ENCODE data around the gene MAOA. TPM values are rescaled to one million over a fixed set of nuclear protein-coding genes. Genes with fewer than 3 reads are reported as not detected.

The MAOA gene
- total RNA-seq, 1 experiment from 2014 or later = 1.8 TPM

DNA sequence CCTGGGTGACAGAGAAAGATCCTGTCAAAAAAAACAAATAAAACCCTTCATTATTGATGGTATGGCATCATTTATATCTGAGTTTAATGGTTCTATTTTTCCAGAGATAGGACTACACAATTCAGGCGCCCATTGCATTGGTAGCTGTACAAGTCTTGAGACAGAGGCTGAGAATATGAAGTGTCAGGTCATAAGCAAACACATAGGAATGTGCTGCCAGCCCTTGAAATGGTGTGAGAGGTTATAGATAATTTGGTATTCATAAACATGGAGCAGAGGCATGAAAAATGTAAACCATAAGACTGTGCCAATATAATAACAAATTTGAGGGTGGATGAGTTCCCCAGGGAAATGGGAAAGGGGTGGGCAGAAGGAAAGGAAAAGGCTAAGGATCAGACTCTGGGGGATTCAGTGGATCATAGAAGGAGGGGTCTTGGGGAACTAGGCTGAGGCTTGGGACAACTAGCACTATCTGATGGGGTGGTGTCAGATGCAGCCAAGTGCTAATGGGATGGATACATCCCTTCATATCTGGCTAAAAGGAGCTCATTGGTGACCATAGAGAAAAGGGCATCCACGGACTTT, 50.8 kb downstream of the MAOA start:
- no peaks in the 10 kb centered on the region for H3K27me3 Mint-ChIP-seq (ENCODE audit: unreplicated experiment)
- CTCF ChIA-PET = interaction anchor here (0.6 kb wide), 1 partner anchor 88 kb away, joined by 4 read pairs; no protein-coding TSS in a partner anchor
- no TSS peak for BruUV-seq (replicated peaks)
- peaks cover 19% of the 10 kb centered on the region for H3K4me1 Mint-ChIP-seq (ENCODE audit: low read depth, unreplicated experiment)
- no peak for DNase-seq
- no peak overlapping the region for H3K27ac Mint-ChIP-seq (ENCODE audit: unreplicated experiment)
- H3K9me3 Mint-ChIP-seq (ENCODE audit: low read depth, unreplicated experiment) = no peaks in the 10 kb centered on the region
- no peak overlapping the region for H3K4me3 Mint-ChIP-seq (ENCODE audit: low read depth, unreplicated experiment)
- TF ChIP-seq, protein P1, sequence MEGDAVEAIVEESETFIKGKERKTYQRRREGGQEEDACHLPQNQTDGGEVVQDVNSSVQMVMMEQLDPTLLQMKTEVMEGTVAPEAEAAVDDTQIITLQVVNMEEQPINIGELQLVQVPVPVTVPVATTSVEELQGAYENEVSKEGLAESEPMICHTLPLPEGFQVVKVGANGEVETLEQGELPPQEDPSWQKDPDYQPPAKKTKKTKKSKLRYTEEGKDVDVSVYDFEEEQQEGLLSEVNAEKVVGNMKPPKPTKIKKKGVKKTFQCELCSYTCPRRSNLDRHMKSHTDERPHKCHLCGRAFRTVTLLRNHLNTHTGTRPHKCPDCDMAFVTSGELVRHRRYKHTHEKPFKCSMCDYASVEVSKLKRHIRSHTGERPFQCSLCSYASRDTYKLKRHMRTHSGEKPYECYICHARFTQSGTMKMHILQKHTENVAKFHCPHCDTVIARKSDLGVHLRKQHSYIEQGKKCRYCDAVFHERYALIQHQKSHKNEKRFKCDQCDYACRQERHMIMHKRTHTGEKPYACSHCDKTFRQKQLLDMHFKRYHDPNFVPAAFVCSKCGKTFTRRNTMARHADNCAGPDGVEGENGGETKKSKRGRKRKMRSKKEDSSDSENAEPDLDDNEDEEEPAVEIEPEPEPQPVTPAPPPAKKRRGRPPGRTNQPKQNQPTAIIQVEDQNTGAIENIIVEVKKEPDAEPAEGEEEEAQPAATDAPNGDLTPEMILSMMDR (IDR thresholded peaks at IDR 0.05; ENCODE audit: unreplicated experiment) = no peak
- intact Hi-C loops (cut with micrococcal nuclease; ENCODE audit: unreplicated experiment) = no loop called here
- H3K36me3 Mint-ChIP-seq (ENCODE audit: insufficient read depth, unreplicated experiment) = no peaks in the 10 kb centered on the region

DNA sequence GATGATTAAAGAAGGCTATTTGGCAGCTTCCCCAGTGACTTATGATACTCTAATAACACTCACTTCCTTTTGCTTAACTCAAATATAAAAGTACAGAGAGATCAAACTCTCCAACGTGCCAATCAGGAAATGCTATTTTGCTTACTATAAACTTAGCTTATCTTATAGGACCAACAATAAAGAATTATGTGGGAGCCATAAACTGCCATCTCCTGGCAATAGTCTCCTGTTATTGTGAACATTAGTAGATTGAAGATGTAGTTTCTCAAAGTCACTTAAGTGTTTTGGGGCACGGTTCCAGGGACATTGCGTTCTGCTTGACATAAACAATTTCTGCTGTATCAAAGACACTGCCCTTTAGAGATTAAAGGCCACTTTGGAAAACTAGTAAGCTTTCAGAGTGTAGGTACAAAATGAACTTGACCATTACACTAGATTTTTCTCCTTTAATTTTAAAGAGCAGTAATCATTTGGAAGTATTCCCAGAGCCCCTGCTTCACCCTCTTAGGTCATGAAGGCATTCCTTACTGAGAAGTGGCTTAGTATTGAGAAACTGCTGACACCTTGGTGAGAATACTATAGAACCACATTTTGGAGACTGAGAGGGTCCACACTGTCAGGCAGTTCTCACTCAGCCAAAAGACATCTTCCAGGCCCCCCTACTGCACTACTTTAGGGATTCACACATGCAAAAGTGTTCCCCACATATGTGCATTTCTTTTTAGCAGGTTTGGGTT, 51.9 kb downstream of the MAOA start:
- DNase-seq = no peak
- Mint-ChIP-seq H3K4me3 (ENCODE audit: low read depth, unreplicated experiment) (no peak overlapping the region), H3K4me1 (ENCODE audit: low read depth, unreplicated experiment) (peaks cover 7% of the 10 kb centered on the region), H3K36me3 (ENCODE audit: insufficient read depth, unreplicated experiment) (no peaks in the 10 kb centered on the region), H3K27me3 (ENCODE audit: unreplicated experiment) (no peaks in the 10 kb centered on the region), H3K9me3 (ENCODE audit: low read depth, unreplicated experiment) (no peaks in the 10 kb centered on the region), H3K27ac (ENCODE audit: unreplicated experiment) (no peak overlapping the region)
- BruUV-seq (replicated peaks) = no TSS peak
- CTCF ChIA-PET = interaction anchor here (0.6 kb wide), 1 partner anchor 89 kb away, joined by 4 read pairs; no protein-coding TSS in a partner anchor
- TF ChIP-seq, protein P1 (IDR thresholded peaks at IDR 0.05; ENCODE audit: unreplicated experiment) = no peak
- intact Hi-C loops (cut with micrococcal nuclease; ENCODE audit: unreplicated experiment) = no loop called here

DNA sequence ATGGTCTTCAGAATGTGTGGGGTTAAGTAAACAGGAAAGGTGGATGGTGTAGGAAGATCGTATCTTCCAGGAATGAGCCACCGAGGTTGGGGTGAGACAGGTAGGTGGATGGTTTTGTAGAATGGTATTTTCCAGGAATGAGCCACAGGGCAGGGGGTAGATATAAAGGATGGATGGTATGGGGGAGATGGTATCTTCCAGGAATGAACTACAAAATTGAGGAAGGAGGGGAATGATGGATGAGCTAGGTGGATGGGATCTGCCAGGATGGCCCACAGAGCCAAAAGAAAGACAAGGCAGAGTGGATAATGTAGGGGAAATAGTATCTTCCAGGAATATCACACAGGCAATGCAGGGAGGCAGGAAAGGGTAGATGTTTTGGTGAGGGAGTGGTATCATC, 60.0 kb downstream of the MAOA start:
- intact Hi-C loops (cut with micrococcal nuclease; ENCODE audit: unreplicated experiment) = no loop called here
- H3K27ac Mint-ChIP-seq (ENCODE audit: unreplicated experiment) = no peak overlapping the region
- H3K4me1 Mint-ChIP-seq (ENCODE audit: low read depth, unreplicated experiment) = no peaks in the 10 kb centered on the region
- H3K9me3 Mint-ChIP-seq (ENCODE audit: low read depth, unreplicated experiment) = no peaks in the 10 kb centered on the region
- no peaks in the 10 kb centered on the region for H3K36me3 Mint-ChIP-seq (ENCODE audit: insufficient read depth, unreplicated experiment)
- DNase-seq = no peak
- TF ChIP-seq, protein P1 (IDR thresholded peaks at IDR 0.05; ENCODE audit: unreplicated experiment) = no peak
- H3K4me3 Mint-ChIP-seq (ENCODE audit: low read depth, unreplicated experiment) = no peak overlapping the region
- no TSS peak for BruUV-seq (replicated peaks)
- CTCF ChIA-PET = no interaction called here
- H3K27me3 Mint-ChIP-seq (ENCODE audit: unreplicated experiment) = no peaks in the 10 kb centered on the region

DNA sequence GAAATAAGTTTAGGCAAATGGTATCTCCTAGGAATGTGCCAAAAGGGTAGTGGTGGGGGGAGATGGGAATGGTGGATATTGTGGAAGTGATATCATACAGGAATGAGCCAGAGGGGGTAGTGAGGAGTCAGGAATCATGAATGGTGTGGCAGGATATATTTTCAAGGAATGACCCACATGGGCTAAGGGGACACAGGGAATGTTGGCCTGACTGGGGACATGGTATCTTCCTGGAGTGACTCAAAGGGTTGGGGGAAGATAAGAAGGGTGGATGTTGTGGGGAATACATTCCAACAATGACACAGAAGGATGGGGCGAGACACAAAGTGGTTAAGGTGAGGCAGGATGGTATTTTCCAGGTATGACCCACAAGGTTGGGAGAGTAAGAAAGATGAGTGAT, 60.6 kb downstream of the MAOA start:
- no peak for DNase-seq
- TF ChIP-seq, protein P1 (IDR thresholded peaks at IDR 0.05; ENCODE audit: unreplicated experiment) = no peak
- Mint-ChIP-seq H3K27ac (ENCODE audit: unreplicated experiment) (no peak overlapping the region), H3K4me3 (ENCODE audit: low read depth, unreplicated experiment) (no peak overlapping the region), H3K36me3 (ENCODE audit: insufficient read depth, unreplicated experiment) (no peaks in the 10 kb centered on the region), H3K27me3 (ENCODE audit: unreplicated experiment) (no peaks in the 10 kb centered on the region), H3K4me1 (ENCODE audit: low read depth, unreplicated experiment) (no peaks in the 10 kb centered on the region), H3K9me3 (ENCODE audit: low read depth, unreplicated experiment) (no peaks in the 10 kb centered on the region)
- intact Hi-C loops (cut with micrococcal nuclease; ENCODE audit: unreplicated experiment) = no loop called here
- CTCF ChIA-PET = no interaction called here
- BruUV-seq (replicated peaks) = no TSS peak

Measured in Calu3 (cell line).